HepG2 (cell line): ENCODE measurements around the gene NOS1AP. TPM values are rescaled to one million over a fixed set of nuclear protein-coding genes. Genes with fewer than 3 reads are reported as not detected.
A peak's percentile ranks its signal among the peaks of the same experiment; 100 is the strongest.

Experiments used
- ATAC-seq: fragments of 200-7000 bp; cut with Tn5 transposase; 3 replicates; pipeline ENCODE4 v1.9.1; 2020; ENCODE audit warnings: mild to moderate bottlenecking, moderate library complexity
- BruUV-seq: library from RNA; stranded (reverse); fragments of 400-500 nt; replicated peaks from 2 replicates; lab custom pipeline; 2021; lab: Mats Ljungman, UMichigan
- CTCF ChIA-PET: fragments of 300-600 bp; formaldehyde crosslinking; extraction: SDS; loops from one replicate; lab custom pipeline; 2021; ENCODE audit warnings: low total read pairs, inconsistent platforms, low intra/inter-chr PET ratio; lab: Yijun Ruan, JAX
- POLR2A ChIA-PET: fragments of 350-600 bp; sonication (Branson Sonifier 250); formaldehyde crosslinking; loops from one replicate; lab custom pipeline; 2020; ENCODE audit warnings: antibody characterized with exemption, inconsistent platforms; lab: Yijun Ruan, JAX
- DNase-seq: peaks from one replicate; pipeline ENCODE4 v3.0.0-alpha.2; 2015; ENCODE audit warnings: low spot score
- FAIRE-seq: peaks from 3 replicates; lab custom pipeline; 2011; peaks lifted over from hg19 to GRCh38; lab: Jason Lieb, UNC
- H2AFZ ChIP-seq: one replicate; pipeline ENCODE4 v1.6.1; 2011; ENCODE audit warnings: low read length, inconsistent platforms
- H3K27ac ChIP-seq: fragments of 300-600 bp; 3 replicates; pipeline ENCODE4 v1.8.0; 2011; ENCODE audit warnings: mixed run types, mild to moderate bottlenecking, mixed read lengths, low read length, inconsistent platforms; ENCODE audit not compliant: insufficient read depth; ENCODE audit errors: extremely low read length
- H3K27me3 ChIP-seq, 2 experiments: fragments of 200-600 bp in 1 of 2; 2 replicates in 1 of 2; 3 replicates in 1 of 2; pipeline versions ENCODE4 v1.6.0 to v1.8.0; 2011; ENCODE audit warnings: low read length in 2 of 2, mild to moderate bottlenecking in 2 of 2, moderate library complexity in 2 of 2, inconsistent platforms in 1 of 2; ENCODE audit not compliant: insufficient read depth in 2 of 2, control insufficient read depth in 1 of 2
- H3K36me3 ChIP-seq, 2 experiments: fragments of 200-600 bp in 1 of 2; replicated peaks in 1 of 2; 2 replicates in 1 of 2; 3 replicates in 1 of 2; pipeline versions ENCODE4 v1.5.1 to v1.8.0; 2011; ENCODE audit warnings: low read length in 2 of 2, inconsistent platforms in 1 of 2; ENCODE audit not compliant: insufficient read depth in 2 of 2, control insufficient read depth in 1 of 2
- H3K4me1 ChIP-seq: 2 replicates; pipeline ENCODE4 v1.5.1; 2012; ENCODE audit warnings: low read length, inconsistent platforms; ENCODE audit not compliant: insufficient read depth
- H3K4me2 ChIP-seq: 2 replicates; pipeline ENCODE4 v1.6.0; 2011; ENCODE audit warnings: low read depth, low read length, inconsistent platforms
- H3K4me3 ChIP-seq, 3 experiments: fragments of 200-600 bp in 1 of 3; sonication (generic), shearing (Covaris generic) in 1 of 3; replicated peaks in 1 of 3; 2 replicates each; pipeline ENCODE4 v1.5.1; 2011 to 2016; ENCODE audit warnings: low read length in 3 of 3, inconsistent platforms in 2 of 3, low read depth in 2 of 3, mild to moderate bottlenecking in 2 of 3, control low read depth in 1 of 3, mixed read lengths in 1 of 3; ENCODE audit not compliant: insufficient read depth in 1 of 3
- H3K79me2 ChIP-seq: one replicate; pipeline ENCODE4 v1.6.1; 2011; ENCODE audit warnings: low read length, inconsistent platforms; ENCODE audit not compliant: insufficient read depth
- H3K9ac ChIP-seq: 2 replicates; pipeline ENCODE4 v1.6.0; 2011; ENCODE audit warnings: mild to moderate bottlenecking, low read depth, low read length, inconsistent platforms; ENCODE audit not compliant: insufficient read depth
- H3K9me3 ChIP-seq: 2 replicates; pipeline ENCODE4 v1.5.1; 2012; ENCODE audit warnings: mild to moderate bottlenecking, low read length
- H4K20me1 ChIP-seq: 2 replicates; pipeline ENCODE4 v1.6.0; 2011; ENCODE audit warnings: inconsistent platforms, mild to moderate bottlenecking, low read length, moderate library complexity; ENCODE audit not compliant: insufficient read depth
- BCL6 ChIP-seq: IDR thresholded peaks from 2 replicates; pipeline ENCODE4 v1.6.1; 2016; ENCODE audit warnings: missing genetic modification reagents, missing compliant biosample characterization
- ERF ChIP-seq: IDR thresholded peaks from 2 replicates; pipeline ENCODE4 v1.6.1; 2018; ENCODE audit warnings: missing biosample characterization, missing genetic modification reagents
- FOXA1 ChIP-seq, 2 experiments: fragments of 450-650 bp in 1 of 2; sonication (generic) in 1 of 2; formaldehyde crosslinking in 1 of 2; IDR thresholded peaks; 2 replicates each; pipeline versions ENCODE4 v1.4.0 to v1.6.1; 2016 to 2020; ENCODE audit warnings: missing genetic modification reagents in 1 of 2
- HNF4A ChIP-seq: sonication (generic); formaldehyde crosslinking; IDR thresholded peaks from 2 replicates; pipeline ENCODE4 v1.4.0; 2020; ENCODE audit warnings: missing genetic modification reagents
- PRDM15 ChIP-seq: sonication (generic); formaldehyde crosslinking; IDR thresholded peaks from 2 replicates; pipeline ENCODE4 v1.4.0; 2020; ENCODE audit warnings: missing genetic modification reagents
- RARA ChIP-seq: IDR thresholded peaks from 2 replicates; pipeline ENCODE4 v1.6.1; 2016; ENCODE audit warnings: missing genetic modification reagents, missing compliant biosample characterization
- REL ChIP-seq: sonication (generic); formaldehyde crosslinking; conservative IDR thresholded peaks from 2 replicates; pipeline ENCODE4 v1.8.0; 2022; ENCODE audit warnings: mild to moderate bottlenecking, missing genetic modification reagents, moderate library complexity
- RXRB ChIP-seq: IDR thresholded peaks from 2 replicates; pipeline ENCODE4 v1.6.1; 2016; ENCODE audit warnings: borderline replicate concordance, missing genetic modification reagents, missing compliant biosample characterization
- TFAP4 ChIP-seq: sonication (generic); IDR thresholded peaks from 2 replicates; pipeline ENCODE4 v1.6.1; 2016; ENCODE audit warnings: low read depth, borderline replicate concordance
- ZBTB38 ChIP-seq: sonication (generic); formaldehyde crosslinking; IDR thresholded peaks from 2 replicates; pipeline ENCODE4 v1.5.1; 2020; ENCODE audit warnings: mild to moderate bottlenecking, missing genetic modification reagents
- WGBS: methylation state at CpG from one replicate; pipeline ENCODE4 v1.1.6; 2017; ENCODE audit warnings: low lambda C conversion rate; 5-methylcytosine and 5-hydroxymethylcytosine counted together
- in situ Hi-C: cut with HindIII; loops from 2 replicates; pipeline ENCODE4 v1.10.0; 2017; ENCODE audit warnings: low pct_unique_long_range_greater_than_20kb; ENCODE audit not compliant: extremely low pct_ligation_motif_present
- intact Hi-C: fragments of 100-400 bp; cut with micrococcal nuclease; formaldehyde crosslinking; loops from one replicate; pipeline ENCODE4 v1.10.0; 2022; ENCODE audit not compliant: unreplicated experiment
- polyA plus RNA-seq, 8 experiments: library from polyadenylated mRNA; depleted of rRNA in 3 of 8; stranded (reverse) in 7 of 8; unstranded in 1 of 8; fragments of >200 nt; fragmentation: Illumina TruSeq in 4 of 8; extraction: Trizol in 4 of 8; gene quantifications; 2 replicates each; pipeline versions ENCODE4 v1.2.1 to v1.2.3, GENCODE V29; 2011 to 2016; ENCODE audit warnings: low read depth in 4 of 8, missing spikeins in 1 of 8, mixed read lengths in 1 of 8; ENCODE audit not compliant: insufficient read depth in 1 of 8
- total RNA-seq, 5 experiments: library from RNA; depleted of rRNA; stranded (reverse); fragments of >200 nt; fragmentation: Illumina TruSeq; extraction: Trizol; gene quantifications; 2 replicates each; pipeline ENCODE4 v1.2.3, GENCODE V29; 2016; ENCODE audit warnings: low read depth in 1 of 5
- TF ChIP-seq, protein P1 (sequence below): IDR thresholded peaks from 2 replicates; pipeline ENCODE4 v1.4.0; 2020; ENCODE audit warnings: mild to moderate bottlenecking, missing genetic modification reagents
- TF ChIP-seq, protein P2 (sequence below): sonication (generic); formaldehyde crosslinking; IDR thresholded peaks from 2 replicates; pipeline ENCODE4 v1.4.0; 2020; ENCODE audit warnings: low read depth, mild to moderate bottlenecking, missing genetic modification reagents

NOS1AP gene
- total and polyA plus RNA-seq, 2 of the 13 experiments (the other 11 are each of a cell fraction or from before 2014, with no cell fraction given): 2.0 to 3.3 TPM

DNA sequence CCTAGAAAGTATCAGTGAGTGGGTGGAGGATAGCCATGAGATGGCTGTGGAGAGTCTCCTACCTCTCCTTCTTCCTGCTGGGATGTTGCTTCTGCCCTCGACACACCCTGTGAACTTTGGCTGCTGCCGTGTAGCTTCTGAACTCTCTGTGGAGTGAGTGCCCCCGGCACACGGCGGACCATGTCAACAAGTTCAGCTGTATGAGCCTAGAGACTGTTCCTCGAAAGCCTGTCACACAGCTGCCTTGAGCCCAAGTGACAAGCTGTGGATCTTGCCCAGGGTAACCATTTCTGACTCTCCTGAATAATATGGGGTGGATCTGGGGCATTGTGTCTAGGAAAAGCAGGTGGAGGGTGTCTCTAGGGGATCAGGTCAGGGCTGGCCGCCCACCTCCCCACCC, 143.2 kb downstream of the NOS1AP start:
- Histone ChIP-seq H3K36me3 (peaks cover 0 to 5% of the 10 kb centered on the region in 2 experiments; a peak in 1 of 5 replicates), H3K27me3 (no peaks in the 10 kb centered on the region), H3K79me2 (peaks cover 19% of the 10 kb centered on the region), H3K9ac (no peak overlapping the region), H3K27ac (peak overlapping the region; percentile 39), H3K4me2 (peak overlapping the region; percentile 53), H4K20me1 (peaks cover 8% of the 10 kb centered on the region; the same call in 1 of the 2 replicates), H3K4me1 (peaks cover 33% of the 10 kb centered on the region), H3K4me3 (no peak overlapping the region), H2AFZ (no peak overlapping the region), H3K9me3 (no peaks in the 10 kb centered on the region)
- BruUV-seq: no TSS peak
- ChIA-PET CTCF (interaction anchor here (1.5 kb wide), 1 partner anchor 157 kb away, joined by 4 read pairs; no protein-coding TSS in a partner anchor), POLR2A (interaction anchor here (1.3 to 1.7 kb wide), 5 partner anchors 9 to 67 kb away, joined by 3 to 5 read pairs (median 4); no protein-coding TSS in a partner anchor)
- 46% methylated on average over 2 of the region's 7 CpGs for WGBS
- peak; percentile 76 for TF ChIP-seq ZBTB38 (CRISPR knock-in tag)
- no peak for TF ChIP-seq REL (CRISPR knock-in tag)
- TF ChIP-seq RXRB (CRISPR knock-in tag): no peak
- TF ChIP-seq, protein P1, sequence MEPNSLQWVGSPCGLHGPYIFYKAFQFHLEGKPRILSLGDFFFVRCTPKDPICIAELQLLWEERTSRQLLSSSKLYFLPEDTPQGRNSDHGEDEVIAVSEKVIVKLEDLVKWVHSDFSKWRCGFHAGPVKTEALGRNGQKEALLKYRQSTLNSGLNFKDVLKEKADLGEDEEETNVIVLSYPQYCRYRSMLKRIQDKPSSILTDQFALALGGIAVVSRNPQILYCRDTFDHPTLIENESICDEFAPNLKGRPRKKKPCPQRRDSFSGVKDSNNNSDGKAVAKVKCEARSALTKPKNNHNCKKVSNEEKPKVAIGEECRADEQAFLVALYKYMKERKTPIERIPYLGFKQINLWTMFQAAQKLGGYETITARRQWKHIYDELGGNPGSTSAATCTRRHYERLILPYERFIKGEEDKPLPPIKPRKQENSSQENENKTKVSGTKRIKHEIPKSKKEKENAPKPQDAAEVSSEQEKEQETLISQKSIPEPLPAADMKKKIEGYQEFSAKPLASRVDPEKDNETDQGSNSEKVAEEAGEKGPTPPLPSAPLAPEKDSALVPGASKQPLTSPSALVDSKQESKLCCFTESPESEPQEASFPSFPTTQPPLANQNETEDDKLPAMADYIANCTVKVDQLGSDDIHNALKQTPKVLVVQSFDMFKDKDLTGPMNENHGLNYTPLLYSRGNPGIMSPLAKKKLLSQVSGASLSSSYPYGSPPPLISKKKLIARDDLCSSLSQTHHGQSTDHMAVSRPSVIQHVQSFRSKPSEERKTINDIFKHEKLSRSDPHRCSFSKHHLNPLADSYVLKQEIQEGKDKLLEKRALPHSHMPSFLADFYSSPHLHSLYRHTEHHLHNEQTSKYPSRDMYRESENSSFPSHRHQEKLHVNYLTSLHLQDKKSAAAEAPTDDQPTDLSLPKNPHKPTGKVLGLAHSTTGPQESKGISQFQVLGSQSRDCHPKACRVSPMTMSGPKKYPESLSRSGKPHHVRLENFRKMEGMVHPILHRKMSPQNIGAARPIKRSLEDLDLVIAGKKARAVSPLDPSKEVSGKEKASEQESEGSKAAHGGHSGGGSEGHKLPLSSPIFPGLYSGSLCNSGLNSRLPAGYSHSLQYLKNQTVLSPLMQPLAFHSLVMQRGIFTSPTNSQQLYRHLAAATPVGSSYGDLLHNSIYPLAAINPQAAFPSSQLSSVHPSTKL (CRISPR knock-in tag): 0 out of 2 replicates have a peak, but pooled peaks have one; percentile 17
- TF ChIP-seq RARA (CRISPR knock-in tag): peak; percentile 58; the same call in 1 of the 2 replicates
- no peak for TF ChIP-seq ERF (CRISPR knock-in tag)
- TF ChIP-seq HNF4A: 0 out of 2 replicates have a peak, but pooled peaks have one; percentile 12
- peak; percentile 60 for TF ChIP-seq TFAP4
- TF ChIP-seq FOXA1 (IDR thresholded peaks at IDR 0.05): no peak
- TF ChIP-seq FOXA1 (CRISPR knock-in tag; IDR thresholded peaks at IDR 0.05): 0 out of 2 replicates have a peak, but pooled peaks have one; percentile 28
- TF ChIP-seq PRDM15 (CRISPR knock-in tag): no peak
- peak; percentile 99 for TF ChIP-seq BCL6 (CRISPR knock-in tag)
- TF ChIP-seq, protein P2, sequence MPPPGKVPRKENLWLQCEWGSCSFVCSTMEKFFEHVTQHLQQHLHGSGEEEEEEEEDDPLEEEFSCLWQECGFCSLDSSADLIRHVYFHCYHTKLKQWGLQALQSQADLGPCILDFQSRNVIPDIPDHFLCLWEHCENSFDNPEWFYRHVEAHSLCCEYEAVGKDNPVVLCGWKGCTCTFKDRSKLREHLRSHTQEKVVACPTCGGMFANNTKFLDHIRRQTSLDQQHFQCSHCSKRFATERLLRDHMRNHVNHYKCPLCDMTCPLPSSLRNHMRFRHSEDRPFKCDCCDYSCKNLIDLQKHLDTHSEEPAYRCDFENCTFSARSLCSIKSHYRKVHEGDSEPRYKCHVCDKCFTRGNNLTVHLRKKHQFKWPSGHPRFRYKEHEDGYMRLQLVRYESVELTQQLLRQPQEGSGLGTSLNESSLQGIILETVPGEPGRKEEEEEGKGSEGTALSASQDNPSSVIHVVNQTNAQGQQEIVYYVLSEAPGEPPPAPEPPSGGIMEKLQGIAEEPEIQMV (CRISPR knock-in tag): peak; percentile 68; the same call in 1 of the 2 replicates
- FAIRE-seq (peak; percentile 40), ATAC-seq (peak; percentile 78), DNase-seq (peak; percentile 15)
- in situ Hi-C loops (no loop called here), intact Hi-C loops (loop anchor here (2.0 kb wide), 2 partner anchors 16 to 34 kb away; no protein-coding TSS in a partner anchor)
